BJ (cell line): ENCODE data around the gene S100A3. TPM values are rescaled to one million over a fixed set of nuclear protein-coding genes. Genes with fewer than 3 reads are reported as not detected.
"Not testable (repeated sequence)": the region's sequence is repeated elsewhere in the genome, so short reads cannot be mapped to it uniquely, and the experiment has no call there.

ENCODE experiments used
- CTCF ChIA-PET: fragments of 350-600 bp; formaldehyde crosslinking; extraction: SDS; loops from one replicate; lab custom pipeline; 2021; ENCODE audit warnings: antibody characterized with exemption, inconsistent platforms; lab: Yijun Ruan, JAX
- POLR2A ChIA-PET: fragments of 300-600 bp; sonication (Branson Sonifier 250); formaldehyde crosslinking; extraction: SDS; loops from one replicate; lab custom pipeline; 2021; ENCODE audit warnings: antibody characterized with exemption; lab: Charles Lee
- DNase-seq: peaks from one replicate; pipeline ENCODE4 v3.0.0-alpha.2; 2011; ENCODE audit warnings: low read depth
- H3K27me3 ChIP-seq: 2 replicates; pipeline ENCODE4 v1.6.0; 2011; ENCODE audit warnings: low read length; ENCODE audit not compliant: control insufficient read depth, insufficient read depth
- H3K36me3 ChIP-seq: 2 replicates; pipeline ENCODE4 v1.5.1; 2011; ENCODE audit warnings: low read length; ENCODE audit not compliant: control insufficient read depth, insufficient read depth
- H3K4me3 ChIP-seq: 2 replicates; pipeline ENCODE4 v1.5.1; 2011; ENCODE audit warnings: low read depth, mild to moderate bottlenecking, control low read depth, low read length
- polyA plus RNA-seq: library from polyadenylated mRNA; depleted of rRNA; stranded (reverse); fragments of >200 nt; gene quantifications from 2 replicates; pipeline ENCODE4 v1.2.3, GENCODE V29; 2011
- TF ChIP-seq, protein P1 (sequence below): IDR thresholded peaks from 2 replicates; pipeline ENCODE4 v1.5.1; 2011; ENCODE audit warnings: low read depth, mild to moderate bottlenecking, control low read depth, inconsistent platforms, low read length, moderate library complexity; ENCODE audit not compliant: insufficient read depth

The S100A3 gene
- polyA plus RNA-seq, 1 experiment: 9.5 TPM

- ChIA-PET CTCF (interaction anchor here (0.8 to 5.6 kb wide), 5 partner anchors 10 to 69 kb away, joined by 3 to 65 read pairs (median 9); partner anchors contain the start of gene S100A6), POLR2A (interaction anchor here (0.6 to 1.3 kb wide), 2 partner anchors 30 to 31 kb away, joined by 3 to 4 read pairs; no protein-coding TSS in a partner anchor)
- H3K27me3 ChIP-seq: no peaks in the 10 kb centered on the region
- no peak for DNase-seq
- H3K36me3 ChIP-seq: no peaks in the 10 kb centered on the region
- H3K4me3 ChIP-seq: no peak overlapping the region
- TF ChIP-seq, protein P1, sequence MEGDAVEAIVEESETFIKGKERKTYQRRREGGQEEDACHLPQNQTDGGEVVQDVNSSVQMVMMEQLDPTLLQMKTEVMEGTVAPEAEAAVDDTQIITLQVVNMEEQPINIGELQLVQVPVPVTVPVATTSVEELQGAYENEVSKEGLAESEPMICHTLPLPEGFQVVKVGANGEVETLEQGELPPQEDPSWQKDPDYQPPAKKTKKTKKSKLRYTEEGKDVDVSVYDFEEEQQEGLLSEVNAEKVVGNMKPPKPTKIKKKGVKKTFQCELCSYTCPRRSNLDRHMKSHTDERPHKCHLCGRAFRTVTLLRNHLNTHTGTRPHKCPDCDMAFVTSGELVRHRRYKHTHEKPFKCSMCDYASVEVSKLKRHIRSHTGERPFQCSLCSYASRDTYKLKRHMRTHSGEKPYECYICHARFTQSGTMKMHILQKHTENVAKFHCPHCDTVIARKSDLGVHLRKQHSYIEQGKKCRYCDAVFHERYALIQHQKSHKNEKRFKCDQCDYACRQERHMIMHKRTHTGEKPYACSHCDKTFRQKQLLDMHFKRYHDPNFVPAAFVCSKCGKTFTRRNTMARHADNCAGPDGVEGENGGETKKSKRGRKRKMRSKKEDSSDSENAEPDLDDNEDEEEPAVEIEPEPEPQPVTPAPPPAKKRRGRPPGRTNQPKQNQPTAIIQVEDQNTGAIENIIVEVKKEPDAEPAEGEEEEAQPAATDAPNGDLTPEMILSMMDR: no peak
Observed at GRCh38 chr1:153563991-153564390, 14.9 kb upstream of the S100A3 start.

DNA sequence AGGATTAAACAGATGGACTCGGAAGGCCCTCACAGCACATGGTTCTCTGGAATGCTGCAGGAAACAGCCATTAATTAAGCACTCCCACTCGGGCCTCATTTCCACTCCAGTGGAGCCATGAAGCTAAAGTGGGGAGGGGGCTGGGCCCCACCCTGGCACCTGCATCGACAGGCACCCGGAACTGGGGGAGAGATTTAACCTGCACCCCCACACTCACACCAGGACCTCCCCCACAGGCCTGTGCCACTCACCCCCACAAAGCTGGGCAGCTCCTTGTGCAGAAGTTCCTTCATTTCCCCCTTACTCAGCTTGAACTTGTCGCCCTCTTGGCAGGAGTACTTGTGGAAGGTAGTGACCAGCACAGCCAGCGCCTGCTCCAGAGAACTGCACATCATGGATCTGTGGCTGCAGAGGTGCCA lies 14.4 kb upstream of the S100A3 start:
- TF ChIP-seq, protein P1: no peak
- no peaks in the 10 kb centered on the region for H3K36me3 ChIP-seq
- ChIA-PET CTCF (interaction anchor here (0.8 to 5.6 kb wide), 5 partner anchors 9 to 68 kb away, joined by 3 to 65 read pairs (median 9); partner anchors contain the start of gene S100A6), POLR2A (interaction anchor here (1.3 kb wide), 1 partner anchor 30 kb away, joined by 4 read pairs; no protein-coding TSS in a partner anchor)
- H3K4me3 ChIP-seq: no peak overlapping the region
- H3K27me3 ChIP-seq: no peaks in the 10 kb centered on the region
- DNase-seq: no peak

DNA sequence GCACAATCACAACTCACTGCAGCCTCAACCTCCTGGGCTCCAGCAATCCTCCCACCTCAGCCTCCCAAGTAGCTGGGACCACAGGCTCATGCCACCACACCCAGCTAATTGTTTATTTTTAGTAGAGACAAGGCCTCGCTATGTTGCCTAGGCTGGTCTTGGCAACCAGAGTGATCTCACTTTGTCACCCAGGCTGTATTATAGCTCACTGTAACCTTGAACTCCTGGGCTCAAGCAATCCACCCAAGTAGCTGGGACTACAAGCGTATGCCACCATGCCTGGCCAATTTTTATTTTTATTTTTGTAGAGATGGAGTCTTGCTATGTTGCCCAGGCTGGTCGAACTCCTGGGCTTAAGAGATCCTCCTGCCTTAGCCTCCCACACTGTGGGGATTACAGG lies 13.0 kb upstream of the S100A3 start:
- DNase-seq, H3K27me3 ChIP-seq, H3K36me3 ChIP-seq, POLR2A ChIA-PET, H3K4me3 ChIP-seq: not testable (repeated sequence)
- CTCF ChIA-PET: interaction anchor here (0.6 to 5.6 kb wide), 5 partner anchors 8 to 317 kb away, joined by 3 to 65 read pairs (median 6); partner anchors contain the start of gene S100A6

DNA sequence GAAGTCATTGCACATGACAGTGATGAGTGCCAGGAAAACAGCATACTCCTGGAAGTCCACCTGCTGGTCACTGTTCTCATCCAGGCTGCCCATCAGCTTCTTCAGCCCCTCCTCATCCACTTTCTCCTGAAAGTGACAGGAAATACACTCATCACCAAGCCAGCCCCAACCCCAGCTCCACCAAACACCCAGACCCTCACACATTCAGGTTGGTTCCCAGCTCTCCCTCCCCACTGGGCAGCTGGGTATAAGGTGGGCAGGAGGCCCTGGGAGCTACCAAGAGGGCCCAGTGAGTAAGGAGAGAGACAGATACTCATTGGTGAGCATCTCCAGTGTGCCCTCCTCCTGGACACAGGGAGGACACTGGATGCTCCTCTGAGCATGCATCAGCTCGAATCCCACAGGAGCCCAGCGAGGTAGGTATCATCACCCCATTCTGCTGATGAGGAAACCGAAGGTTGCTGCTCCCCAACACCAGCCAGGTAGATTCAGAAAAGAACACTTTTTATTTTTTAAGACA lies 12.5 kb upstream of the S100A3 start:
- DNase-seq: no peak
- ChIA-PET POLR2A (interaction anchor here (0.5 kb wide), 1 partner anchor 20 kb away, joined by 3 read pairs; no protein-coding TSS in a partner anchor), CTCF (interaction anchor here (0.6 to 5.6 kb wide), 5 partner anchors 8 to 318 kb away, joined by 3 to 65 read pairs (median 6); partner anchors contain the start of gene S100A6)
- no peak overlapping the region for H3K4me3 ChIP-seq
- TF ChIP-seq, protein P1: no peak
- no peaks in the 10 kb centered on the region for H3K36me3 ChIP-seq
- no peaks in the 10 kb centered on the region for H3K27me3 ChIP-seq

DNA sequence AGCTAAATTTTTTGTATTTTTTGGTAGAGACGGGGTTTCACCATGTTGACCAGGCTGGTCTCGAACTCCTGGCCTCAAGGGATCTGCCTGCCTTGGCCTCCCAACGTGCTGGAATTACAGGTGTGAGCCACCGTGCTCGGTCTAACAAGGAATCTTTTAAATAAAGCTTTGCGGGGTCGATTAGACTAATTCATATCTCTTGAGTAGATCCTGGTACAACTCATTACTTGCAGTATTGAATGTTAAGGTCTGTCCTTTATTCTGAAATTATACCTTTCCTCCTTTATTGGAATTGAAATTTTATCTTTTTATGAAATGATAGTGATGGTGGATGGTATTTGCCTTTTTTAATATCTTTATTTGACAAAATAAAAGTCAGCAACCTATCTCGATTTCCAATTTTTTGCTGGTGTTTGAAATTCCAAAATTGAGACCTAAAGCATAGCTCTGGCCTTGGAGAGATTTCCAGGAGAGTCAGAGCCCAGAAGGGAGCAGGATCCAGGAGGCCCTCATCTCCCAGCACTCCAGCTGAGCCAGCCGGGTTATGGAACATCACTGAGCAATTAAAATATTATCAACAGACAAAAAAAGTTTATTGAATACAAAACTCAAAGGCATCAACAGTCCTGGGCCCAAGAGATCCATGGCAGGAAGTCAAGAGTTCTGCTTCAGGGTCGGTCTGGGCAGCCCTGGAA lies 11.9 kb upstream of the S100A3 start:
- DNase-seq: no peak
- no peaks in the 10 kb centered on the region for H3K36me3 ChIP-seq
- TF ChIP-seq, protein P1: no peak
- CTCF ChIA-PET: interaction anchor here (0.8 to 2.0 kb wide), 2 partner anchors 11 to 51 kb away, joined by 3 to 7 read pairs; no protein-coding TSS in a partner anchor
- POLR2A ChIA-PET: interaction anchor here (0.5 kb wide), 1 partner anchor 19 kb away, joined by 3 read pairs; no protein-coding TSS in a partner anchor
- no peaks in the 10 kb centered on the region for H3K27me3 ChIP-seq
- no peak overlapping the region for H3K4me3 ChIP-seq
